Kidney glomerular epithelial cell (primary cell): ENCODE results near the gene KCNH2.
"Not testable (repeated sequence)": the region's sequence is repeated elsewhere in the genome, so short reads cannot be mapped to it uniquely, and the experiment has no call there.

ENCODE experiments used
- DNase-seq: peaks from one replicate; lab custom pipeline; 2025; lab: John Stamatoyannopoulos, UW

Gene KCNH2

GRCh38 chr7:150978126-150978789, at the start of gene KCNH2:
KCNH2 (minus strand) TSS chr7:150978321; CDS start chr7:150977913, 408 bp downstream.
- DNase-seq = no peak

- not testable (repeated sequence) for DNase-seq
These were observed 49.6 kb upstream of the KCNH2 start for GRCh38 chr7:151027728-151028130.

- not testable (repeated sequence) for DNase-seq
These were observed 48.9 kb upstream of the KCNH2 start for GRCh38 chr7:151026771-151027727.

- DNase-seq = no peak
These were observed 48.0 kb upstream of the KCNH2 start for GRCh38 chr7:151025924-151026671.

DNA sequence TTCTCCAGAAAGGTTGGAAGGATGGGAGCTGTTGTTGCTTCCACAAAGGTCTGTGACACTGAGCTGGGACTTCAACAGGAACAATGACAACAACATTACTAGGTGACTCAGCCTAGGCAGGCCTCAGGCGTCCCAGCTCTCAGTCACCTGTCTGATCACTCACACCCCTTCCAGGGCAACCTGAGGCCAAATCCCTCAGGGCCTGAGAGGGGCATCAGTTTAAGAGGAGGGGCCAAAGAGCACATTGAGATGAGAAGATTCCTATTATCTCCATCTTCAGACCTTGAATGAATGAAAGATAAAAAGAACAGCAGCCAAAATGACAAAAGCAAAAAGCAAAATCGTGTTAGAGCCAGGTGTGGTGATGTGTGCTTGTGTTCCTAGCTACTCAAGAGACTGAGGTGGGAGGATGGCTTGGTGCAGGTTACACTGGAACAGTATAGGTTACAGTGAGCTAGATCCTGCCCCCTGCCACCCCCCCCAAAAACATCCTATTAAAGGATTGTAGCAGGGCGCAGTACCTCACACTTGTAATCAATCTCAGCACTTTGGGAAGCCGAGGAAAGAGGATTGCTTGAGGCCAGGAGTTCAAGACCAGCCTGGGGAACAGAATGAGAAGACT, 46.4 kb upstream of the KCNH2 start, which contains the start of gene ATG9B:
TSS of gene ATG9B (minus strand) at position 60 of the 622 bp plus-strand sequence. CDS start 71 bp downstream, outside the sequence.
- no peak for DNase-seq

DNA sequence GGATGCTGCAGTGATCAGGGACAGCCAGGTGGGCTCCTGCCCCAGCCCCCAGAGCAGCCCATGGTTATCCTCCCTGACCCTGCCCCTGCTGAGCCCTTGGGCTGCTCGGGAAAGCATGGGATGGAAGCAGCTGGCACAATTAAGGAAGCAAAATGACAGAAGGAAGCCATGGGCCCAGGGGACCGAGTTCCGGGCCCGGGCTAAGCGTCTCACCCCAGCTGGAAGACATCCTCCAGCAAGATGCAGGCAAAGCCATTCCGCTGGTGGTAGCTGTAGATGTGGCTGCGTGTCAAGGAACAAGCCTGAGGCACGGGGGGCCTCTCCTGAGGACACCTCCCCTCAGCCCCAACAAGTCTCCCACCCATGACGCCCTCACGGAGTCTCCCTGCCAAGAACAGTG, 45.1 kb upstream of the KCNH2 start:
- no peak for DNase-seq

DNA sequence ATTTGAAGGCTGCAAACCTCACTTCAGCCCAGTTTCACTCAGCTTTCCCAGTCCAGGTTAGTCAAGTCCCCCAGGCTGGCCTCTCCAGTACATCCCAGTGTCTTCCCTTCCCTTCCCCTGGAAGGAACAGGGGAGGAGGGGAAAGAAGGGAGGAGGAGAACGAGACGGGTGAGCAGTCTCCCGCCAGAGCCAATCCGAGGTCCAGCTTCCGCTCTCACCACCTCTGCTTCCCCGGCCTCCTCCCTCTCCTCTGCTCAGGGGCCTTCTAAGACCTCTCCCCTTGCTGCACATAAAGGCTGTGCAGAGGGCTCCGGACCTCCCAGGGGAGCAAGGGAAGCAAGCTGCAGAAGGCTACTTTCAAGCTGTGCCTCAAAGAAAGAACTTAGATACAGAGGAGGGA, 42.1 kb upstream of the KCNH2 start:
- no peak for DNase-seq

GRCh38 chr7:151019130-151019447, 41.0 kb upstream of the KCNH2 start:
- DNase-seq = no peak

DNA sequence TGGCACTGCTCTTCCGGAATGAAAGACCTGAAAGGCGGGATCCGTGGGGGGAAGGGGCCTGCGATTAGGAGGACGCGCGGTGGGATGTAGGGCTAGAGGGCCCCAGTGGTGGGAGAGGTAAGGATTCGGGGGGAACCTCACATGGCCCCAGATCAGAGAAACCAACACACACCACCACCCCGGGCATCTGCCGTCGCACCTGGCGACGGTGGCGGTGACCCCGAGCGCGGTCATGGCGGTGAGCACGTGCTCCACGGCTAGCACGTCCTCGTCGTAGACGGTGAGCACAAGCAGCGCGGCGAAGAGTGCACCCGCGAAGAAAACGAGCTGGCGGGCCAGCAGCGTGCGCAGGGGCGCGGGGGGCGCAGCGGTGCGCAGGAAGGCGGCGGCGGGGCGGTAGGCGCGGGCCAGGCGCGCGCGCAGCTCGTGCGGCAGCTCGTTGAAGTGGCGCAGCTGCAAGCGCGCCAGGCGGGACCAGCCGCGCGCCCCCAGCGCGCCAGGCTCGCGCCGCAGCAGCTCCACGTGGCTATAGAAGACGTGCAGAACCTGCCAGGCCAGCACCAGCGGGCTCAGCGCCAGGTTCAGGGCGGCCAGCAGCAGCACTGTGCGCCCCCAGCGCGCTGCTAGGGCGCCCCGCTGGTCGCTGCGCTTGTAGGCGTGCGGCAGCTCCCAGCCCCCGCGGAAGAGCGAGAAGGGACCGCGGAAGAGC, 40.5 kb upstream of the KCNH2 start:
- DNase-seq = no peak

GRCh38 chr7:151017953-151018420, 39.9 kb upstream of the KCNH2 start:
- peak; percentile 40 for DNase-seq

- no peak for DNase-seq
These were observed 39.3 kb upstream of the KCNH2 start for GRCh38 chr7:151017370-151017952.

- no peak for DNase-seq
These were observed 38.8 kb upstream of the KCNH2 start for GRCh38 chr7:151016942-151017341.

DNA sequence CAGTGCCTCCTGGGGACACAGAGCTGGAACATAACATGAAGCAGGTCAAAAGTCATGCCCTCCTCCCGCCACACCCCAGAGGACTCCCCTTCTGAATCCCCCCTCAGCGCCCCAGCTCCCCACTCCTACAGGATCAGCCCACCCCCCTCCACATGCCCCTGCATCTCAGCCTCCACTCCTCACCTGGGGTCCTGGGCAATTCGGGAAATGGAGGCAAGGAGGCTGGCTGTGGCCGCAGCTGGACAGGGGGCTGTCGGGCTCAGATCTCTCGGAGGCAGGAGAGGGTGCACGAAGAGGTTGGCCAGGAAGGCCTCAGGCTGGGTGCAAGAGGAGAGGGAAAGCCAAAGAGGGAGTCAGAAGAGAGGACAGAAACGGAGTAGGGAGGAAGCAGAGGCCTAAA, 38.4 kb upstream of the KCNH2 start:
- DNase-seq = no peak

- DNase-seq = no peak
These were observed 37.8 kb upstream of the KCNH2 start for GRCh38 chr7:151015967-151016366.

DNA sequence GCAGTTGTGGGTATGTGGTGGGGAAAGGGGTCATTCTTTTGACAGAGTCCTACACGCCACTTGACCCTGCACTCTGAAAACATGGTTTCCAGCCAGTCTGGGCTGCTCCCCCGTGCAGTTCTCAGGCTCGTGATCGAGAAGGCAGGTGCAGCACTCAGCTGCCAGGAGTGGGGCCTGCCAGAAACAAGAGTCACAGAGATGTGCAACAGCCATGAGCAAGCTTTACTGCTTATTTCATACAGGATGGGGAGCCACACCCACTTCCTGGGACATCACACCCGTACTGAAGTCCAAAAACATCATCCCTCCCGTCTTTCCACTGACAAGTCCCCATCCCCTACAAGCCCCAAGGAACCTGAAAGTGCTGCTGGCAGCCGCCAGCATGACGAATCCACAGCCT, 36.8 kb upstream of the KCNH2 start:
- DNase-seq = no peak

- no peak for DNase-seq
These were observed 35.8 kb upstream of the KCNH2 start for GRCh38 chr7:151013733-151014497.

DNA sequence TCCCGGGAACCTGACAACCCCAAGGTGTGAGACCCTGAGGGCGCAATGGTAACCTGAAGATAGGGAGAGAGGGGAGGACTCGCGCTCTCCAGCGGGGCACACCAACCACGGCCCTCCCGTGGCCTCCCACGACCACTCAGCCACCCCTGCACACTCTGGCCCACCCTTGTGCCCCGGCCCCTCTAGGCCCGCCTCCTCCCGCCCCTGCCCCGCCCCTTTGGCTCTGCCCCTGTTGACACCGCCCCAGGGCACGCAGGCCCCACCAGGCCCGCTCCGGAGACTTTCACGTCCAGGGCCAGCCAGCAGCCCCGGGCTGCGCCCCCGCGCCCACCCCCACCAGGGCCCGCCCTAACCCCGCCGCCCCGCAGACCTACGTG, 35.2 kb upstream of the KCNH2 start:
- DNase-seq = no peak

- DNase-seq = peak; percentile 8
These were observed 34.8 kb upstream of the KCNH2 start for GRCh38 chr7:151012911-151013347.

DNA sequence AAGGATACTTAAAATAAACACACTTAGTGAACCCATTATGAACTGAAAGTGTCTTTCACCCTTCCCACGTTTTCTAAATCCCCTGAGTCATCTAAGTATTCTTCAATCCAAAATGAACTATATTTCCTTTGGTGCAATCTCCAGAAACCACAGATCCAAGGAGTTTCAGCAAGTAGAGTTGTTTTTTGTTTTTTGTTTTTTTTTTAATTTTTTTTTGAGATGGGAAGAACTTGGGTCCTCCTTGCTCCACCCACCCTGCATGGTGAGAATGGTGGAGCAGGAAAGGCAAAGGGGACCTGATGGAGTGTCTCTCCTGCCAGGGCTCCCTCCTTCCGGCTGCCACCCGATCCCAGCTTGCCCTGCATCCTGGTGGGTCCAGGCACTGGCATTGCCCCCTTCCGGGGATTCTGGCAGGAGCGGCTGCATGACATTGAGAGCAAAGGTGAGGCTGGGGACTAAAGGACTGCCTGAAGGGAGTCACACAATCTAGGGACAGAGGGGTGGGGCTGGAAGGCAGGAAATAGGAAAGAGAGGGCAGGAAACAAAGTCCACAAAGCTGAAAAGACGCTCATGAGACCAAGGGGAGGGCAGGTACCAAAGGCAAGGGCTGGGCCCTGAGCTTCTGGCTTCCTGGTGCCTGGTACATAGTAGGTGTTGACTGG, 34.0 kb upstream of the KCNH2 start:
- no peak for DNase-seq
